ENCODE results near the gene TEKT4.
"Not testable (repeated sequence)": the region's sequence is repeated elsewhere in the genome, so short reads cannot be mapped to it uniquely, and the experiment has no call there.

TEKT4 gene

DNA sequence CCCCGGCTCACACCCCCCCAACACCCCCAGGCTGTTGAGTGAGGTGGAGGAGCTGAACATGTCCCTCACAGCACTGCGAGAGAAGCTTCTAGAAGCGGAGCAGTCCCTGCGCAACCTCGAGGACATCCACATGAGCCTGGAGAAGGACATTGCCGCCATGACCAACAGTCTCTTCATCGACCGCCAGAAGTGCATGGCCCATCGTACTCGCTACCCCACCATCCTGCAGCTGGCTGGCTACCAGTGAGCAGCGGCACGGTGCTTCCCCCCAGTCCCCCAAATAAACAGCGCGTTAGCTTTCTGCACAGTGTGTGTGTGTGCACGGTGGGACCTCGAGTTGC lies 5.3 kb downstream of the TEKT4 start:
- DNase-seq: no peak

DNA sequence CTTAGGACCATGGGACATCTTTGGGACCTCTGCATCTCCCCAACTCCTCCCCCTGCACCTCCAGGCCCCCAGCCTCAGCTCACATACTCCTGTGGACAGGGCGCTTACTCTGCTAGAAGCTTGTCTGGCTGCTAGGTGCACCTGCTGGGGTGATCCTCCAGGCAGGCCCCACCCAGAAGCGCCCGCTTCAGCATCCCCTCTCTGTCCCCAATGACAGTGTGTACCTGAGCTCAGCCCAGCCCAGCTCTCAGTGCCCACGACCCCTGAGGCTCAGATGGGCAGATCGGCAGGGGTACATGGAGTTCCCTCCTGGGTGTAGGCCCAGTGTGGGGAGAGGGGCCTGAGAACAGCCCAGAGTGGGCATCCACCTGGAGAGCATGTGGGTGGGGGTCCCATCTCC lies 5.9 kb downstream of the TEKT4 start:
- DNase-seq: no peak

DNA sequence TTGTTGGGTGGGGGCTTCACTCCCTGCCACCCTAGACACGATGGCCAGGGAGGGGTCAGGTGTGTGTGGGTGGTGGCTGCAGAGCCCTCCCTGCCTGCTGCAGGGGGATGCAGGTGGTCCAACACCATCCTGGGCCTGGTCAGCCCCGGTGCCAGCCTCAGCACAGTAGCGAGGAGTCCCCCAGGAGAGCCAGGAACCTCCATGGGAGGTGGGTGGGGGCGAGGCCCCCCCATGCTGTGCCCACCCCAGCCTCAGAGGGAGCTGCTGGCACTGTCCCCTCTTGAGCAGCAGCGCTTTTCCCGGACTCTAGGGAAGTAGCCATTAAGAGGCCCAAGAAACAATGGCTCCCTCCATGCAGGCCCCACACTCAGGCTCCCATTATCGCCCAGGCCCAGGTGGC lies 7.3 kb downstream of the TEKT4 start:
- DNase-seq: not testable (repeated sequence)

DNA sequence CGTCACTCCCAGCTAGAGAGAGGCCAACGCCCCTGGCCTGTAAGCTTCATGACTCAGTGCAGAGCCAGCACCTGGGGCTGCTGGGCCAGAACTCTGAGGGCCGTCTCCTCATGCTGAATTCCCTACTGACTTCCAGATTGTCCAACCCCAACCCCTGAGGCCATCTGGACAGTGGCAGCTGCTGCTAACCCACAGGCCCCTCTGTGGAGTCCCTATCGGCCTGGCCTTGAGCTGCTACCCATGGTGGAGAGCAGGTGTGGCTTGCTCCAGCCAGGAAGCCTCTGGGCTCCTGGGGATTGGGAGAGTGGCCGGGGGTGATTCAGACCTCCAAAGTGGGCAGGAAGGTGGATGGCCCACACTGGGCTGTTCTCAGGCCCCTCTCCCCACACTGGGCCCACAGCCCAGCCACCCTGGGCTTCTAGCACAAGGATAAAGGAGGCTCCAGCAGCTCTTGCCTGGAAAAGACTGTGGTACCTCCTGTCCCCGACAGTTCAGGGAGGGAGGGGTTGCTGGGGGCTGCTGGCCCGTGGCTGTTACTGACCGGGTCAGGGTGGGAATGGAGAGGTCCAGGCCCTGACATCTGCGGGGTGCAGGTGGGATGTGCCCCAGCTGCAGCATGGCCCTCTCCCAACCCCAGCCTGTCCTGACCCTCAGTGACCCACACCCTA lies 8.2 kb downstream of the TEKT4 start:
- DNase-seq: no peak

DNA sequence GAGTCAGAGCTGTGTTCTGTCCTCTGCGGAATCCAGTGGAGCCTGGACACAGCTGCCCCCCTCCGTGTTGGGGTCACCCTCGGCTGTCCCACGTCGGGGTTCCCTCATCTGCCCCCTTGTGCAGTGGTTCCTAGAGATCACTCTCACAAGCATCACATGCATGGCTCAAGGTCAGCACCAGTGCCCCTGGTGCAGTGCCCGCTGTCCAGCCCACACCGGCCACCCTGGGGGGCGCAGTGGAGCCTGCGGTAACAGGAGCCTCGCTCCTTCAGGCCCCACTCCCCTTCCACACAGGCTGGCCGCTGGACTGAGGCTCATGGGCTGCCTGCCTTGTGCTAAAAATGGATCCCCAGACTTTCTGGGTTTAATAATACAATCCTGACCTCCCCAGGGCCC lies 8.8 kb downstream of the TEKT4 start:
- DNase-seq: no peak

DNA sequence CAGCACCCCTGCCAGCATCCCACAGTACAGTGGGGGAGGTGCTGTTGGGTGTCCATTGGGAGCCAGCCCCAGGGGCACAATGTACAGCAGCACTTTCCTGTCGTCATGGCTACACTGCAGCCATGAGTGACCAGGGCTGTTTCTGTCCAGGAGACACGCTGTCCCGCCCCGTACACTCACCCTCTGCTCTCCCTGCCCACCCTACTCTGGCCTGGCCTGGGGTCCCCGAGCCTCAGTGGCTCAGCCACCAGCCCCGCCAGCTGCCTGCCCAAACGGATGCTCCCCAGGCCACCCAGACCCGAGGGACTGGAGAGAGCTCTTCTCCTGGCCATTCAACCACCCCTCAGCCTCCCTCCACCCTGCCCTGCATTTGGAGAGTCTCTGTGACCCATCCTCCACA lies 9.3 kb downstream of the TEKT4 start:
- no peak for DNase-seq

DNA sequence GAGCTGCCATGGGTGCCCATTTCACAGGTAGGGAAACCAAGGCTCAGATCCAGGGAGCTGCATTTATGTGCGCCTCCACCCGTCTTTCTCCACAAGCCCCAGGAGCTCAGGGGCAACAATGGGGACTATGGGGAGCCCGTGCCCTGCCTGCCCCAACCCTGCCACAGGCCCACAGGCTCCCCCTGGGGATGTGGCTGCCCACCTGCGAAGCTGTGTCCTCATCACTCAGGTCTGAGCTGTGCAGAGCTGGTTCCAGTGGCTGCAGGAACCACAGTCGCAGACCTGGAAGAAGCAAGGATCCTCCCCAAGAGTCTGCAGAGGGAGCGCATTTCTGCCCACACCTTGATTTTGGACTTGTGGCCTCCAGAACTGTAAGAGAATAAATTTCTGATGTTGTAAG lies 9.8 kb downstream of the TEKT4 start:
- DNase-seq: no peak

DNA sequence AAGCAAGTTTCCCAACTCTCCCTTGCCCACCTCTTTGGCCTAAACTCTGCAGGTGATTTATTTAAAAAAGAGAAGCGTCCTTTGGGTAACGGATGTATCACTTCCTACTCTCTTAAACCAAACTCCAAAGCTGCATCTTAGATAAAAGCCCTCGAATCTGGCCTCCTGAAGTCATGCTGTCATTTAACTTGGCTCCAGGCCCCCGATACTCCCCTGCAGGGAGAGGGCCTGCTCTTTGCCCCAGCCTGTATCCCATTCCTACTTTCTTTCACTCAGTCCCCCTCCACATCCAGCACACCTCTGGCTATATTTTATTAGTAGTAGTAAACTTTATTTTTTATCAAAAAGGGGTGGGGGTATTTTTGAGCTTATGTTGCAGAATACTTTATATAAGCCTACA lies 19.0 kb downstream of the TEKT4 start:
- no peak for DNase-seq

DNA sequence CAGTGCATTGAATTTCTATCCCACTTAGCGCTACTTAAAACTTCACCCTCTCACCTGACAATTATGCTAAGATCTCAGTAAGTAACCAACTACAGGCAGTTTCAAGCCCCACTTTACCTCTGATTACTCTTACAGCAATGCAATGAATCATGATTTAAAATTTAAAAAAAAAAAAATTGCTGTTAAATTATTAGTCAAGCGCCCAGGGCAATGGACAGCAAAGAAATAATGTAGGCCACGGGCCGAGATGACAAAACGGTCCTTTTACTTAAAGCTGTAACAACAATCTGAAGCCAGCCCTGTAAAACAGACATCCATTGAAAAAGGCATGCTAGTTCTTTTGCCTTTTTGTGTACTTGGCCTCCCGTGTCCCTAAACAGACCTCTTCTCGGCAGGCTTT lies 24.0 kb downstream of the TEKT4 start:
- DNase-seq: not testable (repeated sequence)

DNA sequence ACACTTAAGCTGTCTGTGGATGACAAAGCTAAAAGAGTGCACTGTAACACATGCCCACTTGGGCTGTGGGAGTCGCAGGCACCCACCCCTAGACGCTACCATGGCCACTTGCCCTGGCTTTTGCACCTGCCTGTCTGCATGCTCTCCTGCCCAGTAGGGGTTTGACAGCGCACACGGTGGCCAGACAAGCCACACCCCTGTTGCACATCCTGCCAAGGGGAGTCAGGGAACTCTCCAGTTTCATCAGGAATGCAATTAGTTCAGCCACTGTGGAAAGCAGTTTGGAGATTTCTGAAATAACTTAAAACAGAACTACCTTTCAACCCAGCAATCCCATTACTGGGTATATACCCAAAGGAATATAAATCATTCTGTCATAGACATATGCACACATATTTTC lies 35.7 kb downstream of the TEKT4 start:
- DNase-seq: not testable (repeated sequence)

DNA sequence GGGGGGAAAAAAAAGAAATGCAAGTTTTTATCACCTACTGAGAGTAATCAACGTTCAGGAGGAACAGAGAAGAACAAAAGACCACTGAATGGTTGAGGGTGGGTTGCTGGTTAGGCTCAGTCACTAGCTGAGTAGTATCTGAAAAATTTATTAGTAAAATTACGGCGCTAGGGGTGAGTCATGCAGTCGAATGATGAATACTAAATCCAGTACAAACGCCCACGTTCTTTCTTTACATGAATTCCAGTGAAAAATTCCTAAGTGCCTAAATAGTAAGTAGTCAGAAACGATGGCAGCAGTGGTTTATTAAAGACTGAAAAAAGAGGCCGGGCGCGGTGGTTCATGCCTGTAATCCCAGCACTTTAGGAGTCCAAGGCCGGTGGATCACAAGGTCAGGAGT lies 52.0 kb downstream of the TEKT4 start:
- no peak for DNase-seq

DNA sequence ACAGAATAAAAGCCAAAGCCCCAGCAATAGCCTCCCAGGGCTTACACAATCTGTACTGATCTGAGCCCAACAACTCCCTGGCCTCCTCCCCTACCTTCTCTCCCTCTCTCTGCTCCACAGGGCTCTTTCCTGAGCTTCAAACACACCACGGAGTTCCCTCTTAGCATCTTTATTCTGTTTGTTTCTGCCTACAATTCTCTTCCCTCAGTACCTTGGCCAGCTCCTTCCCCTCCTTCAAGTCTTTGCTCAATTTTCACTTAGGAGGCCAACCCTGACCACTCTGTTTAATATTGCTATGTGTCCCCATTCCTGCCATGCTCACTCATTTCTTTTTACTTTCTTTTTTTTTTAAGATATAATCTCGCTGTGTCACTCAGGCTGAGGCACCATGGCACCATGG lies 53.8 kb downstream of the TEKT4 start:
- DNase-seq: not testable (repeated sequence)

Measured in activated gamma-delta T cell (primary cell).